Fibroblast of lung (primary cell): ENCODE measurements around the gene L3HYPDH. TPM values are rescaled to one million over a fixed set of nuclear protein-coding genes. Genes with fewer than 3 reads are reported as not detected.

Experiments
- DNase-seq, 2 donors: peaks; one replicate each; pipeline versions ENCODE4 v3.0.0 to v3.0.0-alpha.2; 2010; ENCODE audit warnings: low read depth in 2 of 2
- H2AFZ ChIP-seq: 2 replicates; pipeline ENCODE4 v1.5.1; 2012; ENCODE audit warnings: low read length, control low read depth, inconsistent platforms
- H3K27ac ChIP-seq: 2 replicates; pipeline ENCODE4 v1.5.1; 2011; ENCODE audit warnings: low read length, control low read depth; ENCODE audit not compliant: insufficient read depth
- H3K27me3 ChIP-seq: 2 replicates; pipeline ENCODE4 v1.5.1; 2011; ENCODE audit warnings: mild to moderate bottlenecking, low read length; ENCODE audit not compliant: control insufficient read depth, insufficient read depth
- H3K36me3 ChIP-seq: 2 replicates; pipeline ENCODE4 v1.5.1; 2011; ENCODE audit warnings: low read length; ENCODE audit not compliant: control insufficient read depth, insufficient read depth
- H3K4me1 ChIP-seq: 2 replicates; pipeline ENCODE4 v1.5.1; 2011; ENCODE audit warnings: low read length; ENCODE audit not compliant: control insufficient read depth, insufficient read depth; ENCODE audit errors: extremely low read depth
- H3K4me2 ChIP-seq: 2 replicates; pipeline ENCODE4 v1.5.1; 2011; ENCODE audit warnings: low read length, control low read depth; ENCODE audit not compliant: insufficient read depth; ENCODE audit errors: extremely low read depth
- H3K4me3 ChIP-seq, 4 experiments: fragments of 200-600 bp in 1 of 4; sonication (generic) in 1 of 4; replicated peaks in 1 of 4; 2 replicates each; pipeline ENCODE4 v1.5.1; 2011 to 2016; ENCODE audit warnings: low read length in 4 of 4, low read depth in 3 of 4, mild to moderate bottlenecking in 3 of 4, control low read depth in 2 of 4, inconsistent platforms in 1 of 4, mixed read lengths in 1 of 4; ENCODE audit not compliant: insufficient read depth in 1 of 4; ENCODE audit errors: control extremely low read depth in 1 of 4
- H3K79me2 ChIP-seq: 2 replicates; pipeline ENCODE4 v1.5.1; 2012; ENCODE audit warnings: mild to moderate bottlenecking, low read length, inconsistent platforms; ENCODE audit not compliant: control insufficient read depth, insufficient read depth
- H3K9ac ChIP-seq: 2 replicates; pipeline ENCODE4 v1.5.1; 2011; ENCODE audit warnings: mild to moderate bottlenecking, low read length, control low read depth; ENCODE audit not compliant: insufficient read depth
- H3K9me3 ChIP-seq: 2 replicates; pipeline ENCODE4 v1.5.1; 2012; ENCODE audit warnings: low read depth, low read length; ENCODE audit not compliant: control insufficient read depth, insufficient read depth
- H4K20me1 ChIP-seq: 2 replicates; pipeline ENCODE4 v1.5.1; 2011; ENCODE audit warnings: low read length; ENCODE audit not compliant: control insufficient read depth, insufficient read depth; ENCODE audit errors: extremely low read depth
- CTCF ChIP-seq, 2 donors: IDR thresholded peaks in 1 of 2; conservative IDR thresholded peaks in 1 of 2; 1 replicate in 1 of 2; 2 replicates in 1 of 2; pipeline ENCODE4 v1.5.1; 2011 to 2012; ENCODE audit warnings: low read length in 2 of 2, control low read depth in 1 of 2, inconsistent platforms in 1 of 2, low read depth in 1 of 2, mild to moderate bottlenecking in 1 of 2
- EZH2 ChIP-seq: IDR thresholded peaks from 2 replicates; pipeline ENCODE4 v1.5.1; 2012; ENCODE audit warnings: low read length, control low read depth, mild to moderate bottlenecking; ENCODE audit errors: missing control alignments
- polyA plus RNA-seq, 2 donors: library from polyadenylated mRNA; depleted of rRNA in 1 of 2; stranded (reverse) in 1 of 2; unstranded in 1 of 2; fragments of >200 nt; gene quantifications; 2 replicates each; pipeline ENCODE4 v1.2.1, GENCODE V29; 2011 to 2012; ENCODE audit warnings: missing spikeins in 1 of 2
- total RNA-seq: library from RNA; depleted of rRNA; stranded (reverse); fragments of >200 nt; gene quantifications from 2 replicates; pipeline ENCODE4 v1.2.1, GENCODE V29; 2014

The L3HYPDH gene
- total and polyA plus RNA-seq, 2 donors (not counting 1 experiment from before 2014, with no cell fraction given), result 28.7 to 50.4 TPM

- Histone ChIP-seq H3K4me1 (peaks cover 2% of the 10 kb centered on the region), H3K4me3 (peak within 1 kb of the TSS; percentile 39 to 57 (median 48)), H4K20me1 (no peaks in the 10 kb centered on the region), H3K9ac (peak within 1 kb of the TSS; percentile 61), H3K4me2 (peak within 1 kb of the TSS; percentile 89), H3K9me3 (no peaks in the 10 kb centered on the region), H2AFZ (peak within 1 kb of the TSS; percentile 85), H3K79me2 (no peaks in the 10 kb centered on the region), H3K27me3 (no peaks in the 10 kb centered on the region), H3K36me3 (peaks cover 4% of the 10 kb centered on the region), H3K27ac (peak within 1 kb of the TSS; percentile 60)
- TF ChIP-seq CTCF (conservative IDR thresholded peaks at IDR 0.05 in 1 of 2, IDR thresholded peaks at IDR 0.05 in 1 of 2; ENCODE audit: low read depth in 1 of 2, low read length in 2 of 2) (no peak), EZH2 (no peak)
- DNase-seq, result no peak
These were observed 18.7 kb downstream of the L3HYPDH start, which contains the start of gene GPR135 for GRCh38 chr14:59465316-59466135. GPR135 (minus strand) TSS chr14:59465380; CDS start chr14:59465226, 154 bp downstream.

GRCh38 chr14:59464486-59465315, 19.5 kb downstream of the L3HYPDH start:
- no peak for TF ChIP-seq CTCF (conservative IDR thresholded peaks at IDR 0.05 in 1 of 2, IDR thresholded peaks at IDR 0.05 in 1 of 2; ENCODE audit: low read depth in 1 of 2, low read length in 2 of 2)
- no peak for TF ChIP-seq EZH2
- H3K36me3 ChIP-seq, result peaks cover 6% of the 10 kb centered on the region
- peak overlapping the region; percentile 85 for H2AFZ ChIP-seq
- H3K27ac ChIP-seq, result peak overlapping the region; percentile 60
- peak; percentile 42 to 80 for DNase-seq
- peak overlapping the region; percentile 61 for H3K9ac ChIP-seq
- H3K9me3 ChIP-seq, result no peaks in the 10 kb centered on the region
- H3K4me3 ChIP-seq, result peak overlapping the region; percentile 39 to 57 (median 48)
- peak overlapping the region; percentile 89 for H3K4me2 ChIP-seq
- H3K79me2 ChIP-seq, result no peaks in the 10 kb centered on the region
- no peaks in the 10 kb centered on the region for H4K20me1 ChIP-seq
- no peaks in the 10 kb centered on the region for H3K27me3 ChIP-seq
- H3K4me1 ChIP-seq, result peaks cover 2% of the 10 kb centered on the region
